Measurements from ENCODE around the gene MMP24OS.

- TF ChIP-seq, protein P1, sequence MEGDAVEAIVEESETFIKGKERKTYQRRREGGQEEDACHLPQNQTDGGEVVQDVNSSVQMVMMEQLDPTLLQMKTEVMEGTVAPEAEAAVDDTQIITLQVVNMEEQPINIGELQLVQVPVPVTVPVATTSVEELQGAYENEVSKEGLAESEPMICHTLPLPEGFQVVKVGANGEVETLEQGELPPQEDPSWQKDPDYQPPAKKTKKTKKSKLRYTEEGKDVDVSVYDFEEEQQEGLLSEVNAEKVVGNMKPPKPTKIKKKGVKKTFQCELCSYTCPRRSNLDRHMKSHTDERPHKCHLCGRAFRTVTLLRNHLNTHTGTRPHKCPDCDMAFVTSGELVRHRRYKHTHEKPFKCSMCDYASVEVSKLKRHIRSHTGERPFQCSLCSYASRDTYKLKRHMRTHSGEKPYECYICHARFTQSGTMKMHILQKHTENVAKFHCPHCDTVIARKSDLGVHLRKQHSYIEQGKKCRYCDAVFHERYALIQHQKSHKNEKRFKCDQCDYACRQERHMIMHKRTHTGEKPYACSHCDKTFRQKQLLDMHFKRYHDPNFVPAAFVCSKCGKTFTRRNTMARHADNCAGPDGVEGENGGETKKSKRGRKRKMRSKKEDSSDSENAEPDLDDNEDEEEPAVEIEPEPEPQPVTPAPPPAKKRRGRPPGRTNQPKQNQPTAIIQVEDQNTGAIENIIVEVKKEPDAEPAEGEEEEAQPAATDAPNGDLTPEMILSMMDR (IDR thresholded peaks at IDR 0.05), result no peak
- TF ChIP-seq POLR2AphosphoS5 (IDR thresholded peaks at IDR 0.05), result no peak
Observed at GRCh38 chr20:35288325-35289060, 10.6 kb upstream of the MMP24OS start.
